HL-60 (cell line): ENCODE results near the gene RNGTT.

Source experiments
- POLR2AphosphoS5 ChIP-seq: IDR thresholded peaks from 2 replicates; pipeline ENCODE4 v1.6.1; 2012; ENCODE audit warnings: low read depth
- SPI1 ChIP-seq: IDR thresholded peaks from 2 replicates; pipeline ENCODE4 v1.6.1; 2012; ENCODE audit warnings: low read depth, mild to moderate bottlenecking, borderline replicate concordance
- TF ChIP-seq, protein P1 (sequence below): IDR thresholded peaks from one replicate; pipeline ENCODE4 v1.5.1; 2011; ENCODE audit warnings: low read length, control low read depth, inconsistent platforms; ENCODE audit not compliant: insufficient read depth
- TF ChIP-seq, protein P2 (sequence below): IDR thresholded peaks from 2 replicates; pipeline ENCODE4 v1.6.1; 2012; ENCODE audit warnings: low read depth; ENCODE audit not compliant: insufficient replicate concordance

DNA sequence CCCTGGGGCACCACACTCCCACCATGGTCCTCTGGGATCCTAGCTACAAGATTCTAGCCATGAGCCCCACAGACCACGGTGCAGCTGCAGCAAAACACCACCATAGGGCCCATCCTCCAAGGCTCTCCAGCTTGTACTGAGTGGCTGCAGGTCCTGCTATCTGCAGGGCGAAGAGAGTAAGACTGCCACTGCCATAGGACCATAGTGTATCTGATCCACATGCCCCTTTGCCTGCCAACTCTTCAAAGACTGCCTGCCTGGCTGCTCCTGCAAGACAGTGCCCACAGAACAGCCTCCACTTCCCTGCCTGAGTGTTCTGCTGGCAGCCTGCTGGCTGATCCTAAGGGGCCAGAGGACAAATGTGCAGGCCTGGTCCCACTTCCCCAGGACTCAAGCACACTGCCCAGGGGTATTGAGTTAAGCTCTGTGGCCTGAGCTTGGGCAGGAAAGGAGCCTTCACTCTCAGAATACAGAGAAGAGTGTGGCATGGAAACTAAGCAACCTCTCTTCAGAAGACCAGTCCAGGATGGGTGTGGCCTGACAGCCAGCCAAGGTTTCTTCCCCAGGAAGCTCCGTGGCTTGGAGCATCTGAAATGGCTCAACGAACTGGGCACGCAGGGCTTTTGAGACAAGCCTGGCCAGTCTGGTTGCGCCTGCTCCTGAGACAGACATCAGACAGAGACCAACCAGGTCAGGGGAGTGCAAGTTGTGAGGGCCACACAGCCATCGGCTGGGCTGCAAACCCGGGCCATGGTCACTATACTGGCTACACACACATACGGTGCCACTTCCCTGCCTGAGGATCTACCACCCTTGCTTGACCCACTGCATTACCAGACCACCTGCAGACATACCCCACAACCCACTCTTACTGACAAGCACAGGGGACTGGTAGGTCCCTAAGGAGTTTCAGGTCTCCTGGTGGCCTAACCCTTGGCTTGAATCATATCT is 54.5 kb downstream of the RNGTT start:
- TF ChIP-seq SPI1, result no peak
- TF ChIP-seq, protein P1, sequence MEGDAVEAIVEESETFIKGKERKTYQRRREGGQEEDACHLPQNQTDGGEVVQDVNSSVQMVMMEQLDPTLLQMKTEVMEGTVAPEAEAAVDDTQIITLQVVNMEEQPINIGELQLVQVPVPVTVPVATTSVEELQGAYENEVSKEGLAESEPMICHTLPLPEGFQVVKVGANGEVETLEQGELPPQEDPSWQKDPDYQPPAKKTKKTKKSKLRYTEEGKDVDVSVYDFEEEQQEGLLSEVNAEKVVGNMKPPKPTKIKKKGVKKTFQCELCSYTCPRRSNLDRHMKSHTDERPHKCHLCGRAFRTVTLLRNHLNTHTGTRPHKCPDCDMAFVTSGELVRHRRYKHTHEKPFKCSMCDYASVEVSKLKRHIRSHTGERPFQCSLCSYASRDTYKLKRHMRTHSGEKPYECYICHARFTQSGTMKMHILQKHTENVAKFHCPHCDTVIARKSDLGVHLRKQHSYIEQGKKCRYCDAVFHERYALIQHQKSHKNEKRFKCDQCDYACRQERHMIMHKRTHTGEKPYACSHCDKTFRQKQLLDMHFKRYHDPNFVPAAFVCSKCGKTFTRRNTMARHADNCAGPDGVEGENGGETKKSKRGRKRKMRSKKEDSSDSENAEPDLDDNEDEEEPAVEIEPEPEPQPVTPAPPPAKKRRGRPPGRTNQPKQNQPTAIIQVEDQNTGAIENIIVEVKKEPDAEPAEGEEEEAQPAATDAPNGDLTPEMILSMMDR, result no peak
- TF ChIP-seq POLR2AphosphoS5, result no peak
- TF ChIP-seq, protein P2, sequence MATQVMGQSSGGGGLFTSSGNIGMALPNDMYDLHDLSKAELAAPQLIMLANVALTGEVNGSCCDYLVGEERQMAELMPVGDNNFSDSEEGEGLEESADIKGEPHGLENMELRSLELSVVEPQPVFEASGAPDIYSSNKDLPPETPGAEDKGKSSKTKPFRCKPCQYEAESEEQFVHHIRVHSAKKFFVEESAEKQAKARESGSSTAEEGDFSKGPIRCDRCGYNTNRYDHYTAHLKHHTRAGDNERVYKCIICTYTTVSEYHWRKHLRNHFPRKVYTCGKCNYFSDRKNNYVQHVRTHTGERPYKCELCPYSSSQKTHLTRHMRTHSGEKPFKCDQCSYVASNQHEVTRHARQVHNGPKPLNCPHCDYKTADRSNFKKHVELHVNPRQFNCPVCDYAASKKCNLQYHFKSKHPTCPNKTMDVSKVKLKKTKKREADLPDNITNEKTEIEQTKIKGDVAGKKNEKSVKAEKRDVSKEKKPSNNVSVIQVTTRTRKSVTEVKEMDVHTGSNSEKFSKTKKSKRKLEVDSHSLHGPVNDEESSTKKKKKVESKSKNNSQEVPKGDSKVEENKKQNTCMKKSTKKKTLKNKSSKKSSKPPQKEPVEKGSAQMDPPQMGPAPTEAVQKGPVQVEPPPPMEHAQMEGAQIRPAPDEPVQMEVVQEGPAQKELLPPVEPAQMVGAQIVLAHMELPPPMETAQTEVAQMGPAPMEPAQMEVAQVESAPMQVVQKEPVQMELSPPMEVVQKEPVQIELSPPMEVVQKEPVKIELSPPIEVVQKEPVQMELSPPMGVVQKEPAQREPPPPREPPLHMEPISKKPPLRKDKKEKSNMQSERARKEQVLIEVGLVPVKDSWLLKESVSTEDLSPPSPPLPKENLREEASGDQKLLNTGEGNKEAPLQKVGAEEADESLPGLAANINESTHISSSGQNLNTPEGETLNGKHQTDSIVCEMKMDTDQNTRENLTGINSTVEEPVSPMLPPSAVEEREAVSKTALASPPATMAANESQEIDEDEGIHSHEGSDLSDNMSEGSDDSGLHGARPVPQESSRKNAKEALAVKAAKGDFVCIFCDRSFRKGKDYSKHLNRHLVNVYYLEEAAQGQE, result no peak
